Astrocyte (in vitro differentiated cells and primary cell): ENCODE measurements around the gene GTF3A. TPM values are rescaled to one million over a fixed set of nuclear protein-coding genes. Genes with fewer than 3 reads are reported as not detected.

Experiments used
- DNase-seq: peaks from one replicate; pipeline ENCODE4 v3.0.0-alpha.2; 2010; ENCODE audit warnings: low read depth
- FAIRE-seq: peaks from 2 replicates; lab custom pipeline; 2011; peaks lifted over from hg19 to GRCh38; lab: Jason Lieb, UNC
- H2AFZ ChIP-seq: 2 replicates; pipeline ENCODE4 v1.6.0; 2012; ENCODE audit warnings: low read depth, low read length, inconsistent platforms
- H3K27ac ChIP-seq: 2 replicates; pipeline ENCODE4 v1.5.1; 2011; ENCODE audit warnings: low read depth, low read length, inconsistent platforms
- H3K27me3 ChIP-seq: 2 replicates; pipeline ENCODE4 v1.6.0; 2011; ENCODE audit warnings: low read length, inconsistent platforms; ENCODE audit not compliant: insufficient read depth
- H3K36me3 ChIP-seq: 2 replicates; pipeline ENCODE4 v1.5.1; 2011; ENCODE audit warnings: low read length, inconsistent platforms; ENCODE audit not compliant: insufficient read depth
- H3K4me1 ChIP-seq: 2 replicates; pipeline ENCODE4 v1.5.1; 2011; ENCODE audit warnings: low read length, inconsistent platforms; ENCODE audit not compliant: insufficient read depth
- H3K4me2 ChIP-seq: 2 replicates; pipeline ENCODE4 v1.6.0; 2012; ENCODE audit warnings: low read length, inconsistent platforms
- H3K4me3 ChIP-seq: 2 replicates; pipeline ENCODE4 v1.5.1; 2011; ENCODE audit warnings: low read depth, mild to moderate bottlenecking, low read length, inconsistent platforms; ENCODE audit not compliant: insufficient read depth
- H3K79me2 ChIP-seq: 2 replicates; pipeline ENCODE4 v1.6.0; 2012; ENCODE audit warnings: mild to moderate bottlenecking, low read length, inconsistent platforms; ENCODE audit not compliant: insufficient read depth
- H3K9ac ChIP-seq: 2 replicates; pipeline ENCODE4 v1.6.0; 2012; ENCODE audit warnings: mild to moderate bottlenecking, low read length, inconsistent platforms
- H3K9me3 ChIP-seq: 2 replicates; pipeline ENCODE4 v1.5.1; 2012; ENCODE audit warnings: low read depth, mild to moderate bottlenecking, low read length, inconsistent platforms; ENCODE audit not compliant: insufficient read depth
- H4K20me1 ChIP-seq: 2 replicates; pipeline ENCODE4 v1.6.0; 2012; ENCODE audit warnings: low read length, inconsistent platforms; ENCODE audit not compliant: insufficient read depth
- H3K27ac Mint-ChIP-seq: one replicate; pipeline ENCODE4 v1.8.0; 2021; ENCODE audit warnings: mild to moderate bottlenecking, mixed read lengths; ENCODE audit not compliant: unreplicated experiment
- H3K27me3 Mint-ChIP-seq: one replicate; pipeline ENCODE4 v1.8.0; 2021; ENCODE audit warnings: low read depth, mixed read lengths; ENCODE audit not compliant: unreplicated experiment
- H3K36me3 Mint-ChIP-seq: one replicate; pipeline ENCODE4 v1.8.0; 2021; ENCODE audit warnings: low read depth, mixed read lengths; ENCODE audit not compliant: unreplicated experiment
- H3K4me1 Mint-ChIP-seq: one replicate; pipeline ENCODE4 v1.8.0; 2021; ENCODE audit warnings: low read depth, mixed read lengths; ENCODE audit not compliant: unreplicated experiment
- H3K4me3 Mint-ChIP-seq: one replicate; pipeline ENCODE4 v1.8.0; 2021; ENCODE audit warnings: mild to moderate bottlenecking, moderate library complexity, mixed read lengths; ENCODE audit not compliant: unreplicated experiment
- H3K9me3 Mint-ChIP-seq: one replicate; pipeline ENCODE4 v1.8.0; 2021; ENCODE audit warnings: mild to moderate bottlenecking, mixed read lengths; ENCODE audit not compliant: unreplicated experiment
- CTCF ChIP-seq: IDR thresholded peaks from 2 replicates; pipeline ENCODE4 v1.5.1; 2011; ENCODE audit warnings: low read depth, mild to moderate bottlenecking, inconsistent platforms, low read length, moderate library complexity; ENCODE audit not compliant: insufficient read depth
- EZH2 ChIP-seq: IDR thresholded peaks from 2 replicates; pipeline ENCODE4 v1.6.1; 2012; ENCODE audit warnings: mild to moderate bottlenecking, low read length, inconsistent platforms; ENCODE audit not compliant: insufficient read depth
- total RNA-seq: library from RNA; stranded (reverse); gene quantifications from 2 replicates; pipeline ENCODE4 v1.2.1, GENCODE V29; 2021

Gene GTF3A
- total RNA-seq, 1 donor from 2014 or later: 83.6 TPM

- Histone ChIP-seq H3K4me2 (no peak overlapping the region), H3K27me3 (peaks cover 2% of the 10 kb centered on the region), H3K4me1 (no peaks in the 10 kb centered on the region), H2AFZ (no peak overlapping the region), H3K27ac (no peak overlapping the region), H4K20me1 (no peaks in the 10 kb centered on the region), H3K9me3 (no peaks in the 10 kb centered on the region), H3K36me3 (no peaks in the 10 kb centered on the region), H3K4me3 (no peak overlapping the region), H3K9ac (no peak overlapping the region), H3K79me2 (no peaks in the 10 kb centered on the region)
- peaks cover 7% of the 10 kb centered on the region for H3K27me3 Mint-ChIP-seq
- H3K9me3 Mint-ChIP-seq: no peaks in the 10 kb centered on the region
- H3K36me3 Mint-ChIP-seq: no peaks in the 10 kb centered on the region
- DNase-seq (no peak), FAIRE-seq (no peak)
- no peaks in the 10 kb centered on the region for H3K4me1 Mint-ChIP-seq
- TF ChIP-seq EZH2 (no peak), CTCF (no peak)
- no peak overlapping the region for H3K4me3 Mint-ChIP-seq
- H3K27ac Mint-ChIP-seq: no peak overlapping the region
These were observed 39.1 kb downstream of the GTF3A start for GRCh38 chr13:27463500-27463899.

- H3K4me2 ChIP-seq: no peak overlapping the region
- H3K27me3 ChIP-seq: peaks cover 2% of the 10 kb centered on the region
- TF ChIP-seq CTCF (no peak), EZH2 (no peak)
- H3K36me3 ChIP-seq: no peaks in the 10 kb centered on the region
- DNase-seq (no peak), FAIRE-seq (no peak)
- no peaks in the 10 kb centered on the region for H4K20me1 ChIP-seq
- no peaks in the 10 kb centered on the region for H3K36me3 Mint-ChIP-seq
- no peaks in the 10 kb centered on the region for H3K79me2 ChIP-seq
- H3K9me3 ChIP-seq: no peaks in the 10 kb centered on the region
- no peaks in the 10 kb centered on the region for H3K4me1 ChIP-seq
- no peak overlapping the region for H3K4me3 ChIP-seq
- no peaks in the 10 kb centered on the region for H3K4me1 Mint-ChIP-seq
- peaks cover 7% of the 10 kb centered on the region for H3K27me3 Mint-ChIP-seq
- no peak overlapping the region for H3K9ac ChIP-seq
- no peak overlapping the region for H3K27ac ChIP-seq
- no peak overlapping the region for H2AFZ ChIP-seq
- H3K9me3 Mint-ChIP-seq: no peaks in the 10 kb centered on the region
- no peak overlapping the region for H3K27ac Mint-ChIP-seq
- no peak overlapping the region for H3K4me3 Mint-ChIP-seq
These were observed 41.2 kb downstream of the GTF3A start for GRCh38 chr13:27465611-27466010.

- Mint-ChIP-seq H3K36me3 (no peaks in the 10 kb centered on the region), H3K4me1 (no peaks in the 10 kb centered on the region), H3K27ac (no peak overlapping the region), H3K4me3 (no peak overlapping the region), H3K27me3 (peaks cover 7% of the 10 kb centered on the region), H3K9me3 (no peaks in the 10 kb centered on the region)
- H3K79me2 ChIP-seq: no peaks in the 10 kb centered on the region
- H4K20me1 ChIP-seq: no peaks in the 10 kb centered on the region
- FAIRE-seq (no peak), DNase-seq (no peak)
- H3K27ac ChIP-seq: no peak overlapping the region
- H3K36me3 ChIP-seq: no peaks in the 10 kb centered on the region
- TF ChIP-seq EZH2 (no peak), CTCF (no peak)
- H3K9me3 ChIP-seq: no peaks in the 10 kb centered on the region
- no peaks in the 10 kb centered on the region for H3K4me1 ChIP-seq
- H3K27me3 ChIP-seq: peaks cover 2% of the 10 kb centered on the region
- H3K4me3 ChIP-seq: no peak overlapping the region
- H2AFZ ChIP-seq: no peak overlapping the region
- H3K4me2 ChIP-seq: no peak overlapping the region
- no peak overlapping the region for H3K9ac ChIP-seq
These were observed 42.1 kb downstream of the GTF3A start for GRCh38 chr13:27466513-27466912.
